ENCODE results near the gene PAQR5. TPM values are rescaled to one million over a fixed set of nuclear protein-coding genes. Genes with fewer than 3 reads are reported as not detected.
"Not testable (repeated sequence)": the region's sequence is repeated elsewhere in the genome, so short reads cannot be mapped to it uniquely, and the experiment has no call there.

PAQR5 gene
- total RNA-seq, 1 experiment from 2014 or later: 34.0 TPM

GRCh38 chr15:69291651-69292050, 7.1 kb upstream of the PAQR5 start:
- DNase-seq (ENCODE audit: low read depth, low spot score); H3K4me3 ChIP-seq (replicated peaks in 1 of 2; ENCODE audit: low read depth in 1 of 2, low read length in 2 of 2); H2AFZ ChIP-seq (ENCODE audit: low read depth, low read length, poor library complexity, severe bottlenecking); H3K27ac ChIP-seq (ENCODE audit: low read depth, low read length); H3K9me3 ChIP-seq (ENCODE audit: control insufficient read depth in 1 of 2, insufficient read depth in 1 of 2, low read depth in 1 of 2, low read length in 2 of 2); H3K79me2 ChIP-seq (ENCODE audit: insufficient read depth, low read length); H3K36me3 ChIP-seq (ENCODE audit: control insufficient read depth in 1 of 2, insufficient read depth in 2 of 2, low read length in 2 of 2); H3K4me2 ChIP-seq (ENCODE audit: low read length); H3K9ac ChIP-seq (ENCODE audit: low read length); BruUV-seq (replicated peaks); H3K4me1 ChIP-seq (ENCODE audit: control insufficient read depth in 1 of 2, insufficient read depth in 2 of 2, low read length in 2 of 2); ATAC-seq; CTCF ChIA-PET; H3K27me3 ChIP-seq (ENCODE audit: insufficient read depth, low read length); POLR2A ChIA-PET; H4K20me1 ChIP-seq (ENCODE audit: insufficient read depth); H3K9me2 ChIP-seq (ENCODE audit: insufficient read depth); intact Hi-C loops (cut with micrococcal nuclease); RAD21 ChIA-PET (ENCODE audit: low non-redundant PET in 1 of 2, low total read pairs in 2 of 2, uncharacterized antibody in 2 of 2, unreplicated experiment in 2 of 2): not testable (repeated sequence)

DNA sequence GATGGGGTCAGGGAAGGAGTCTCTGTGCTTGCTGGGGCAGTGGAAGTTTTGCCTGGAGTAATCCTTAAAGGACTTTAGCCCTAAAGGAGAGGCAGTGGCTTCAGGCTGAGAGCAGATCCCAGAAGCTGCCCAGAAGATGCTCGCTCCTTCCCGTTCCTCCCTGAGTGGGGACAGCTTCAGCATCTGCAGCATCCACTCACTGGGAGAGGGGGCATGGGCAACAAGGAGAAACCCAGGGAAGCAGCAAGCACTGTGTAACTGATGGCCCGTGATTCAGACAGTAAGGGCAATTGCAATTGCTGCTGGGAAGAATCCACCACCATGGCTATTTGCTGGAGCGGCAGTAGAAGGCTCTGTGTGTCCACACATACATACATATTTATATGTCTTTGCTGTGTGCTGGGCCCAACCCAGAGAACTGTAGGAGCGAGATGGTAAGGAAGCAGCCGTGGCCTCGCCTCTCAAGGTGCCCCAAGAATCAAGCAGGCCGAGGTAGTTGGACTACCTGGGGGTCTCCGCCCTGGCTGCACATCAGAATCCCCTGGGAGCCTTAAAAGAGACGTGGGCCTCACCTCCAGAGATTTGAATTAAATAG, 5.8 kb upstream of the PAQR5 start:
- H2AFZ ChIP-seq (ENCODE audit: low read depth, low read length, poor library complexity, severe bottlenecking): no peak overlapping the region
- no TSS peak for BruUV-seq (replicated peaks)
- H3K4me2 ChIP-seq (ENCODE audit: low read length): no peak overlapping the region
- intact Hi-C loops (cut with micrococcal nuclease): no loop called here
- ChIA-PET RAD21 (ENCODE audit: low non-redundant PET in 1 of 2, low total read pairs in 2 of 2, uncharacterized antibody in 2 of 2, unreplicated experiment in 2 of 2) (no interaction called here), POLR2A (no interaction called here), CTCF (no interaction called here)
- DNase-seq (ENCODE audit: low read depth, low spot score) (no peak), ATAC-seq (no peak)
- H3K9me2 ChIP-seq (ENCODE audit: insufficient read depth): no peaks in the 10 kb centered on the region
- no peak overlapping the region for H3K4me3 ChIP-seq (replicated peaks in 1 of 2; ENCODE audit: low read depth in 1 of 2, low read length in 2 of 2)
- H3K9ac ChIP-seq (ENCODE audit: low read length): no peak overlapping the region
- H3K36me3 ChIP-seq (ENCODE audit: control insufficient read depth in 1 of 2, insufficient read depth in 2 of 2, low read length in 2 of 2): no peaks in the 10 kb centered on the region
- H3K27me3 ChIP-seq (ENCODE audit: insufficient read depth, low read length): no peaks in the 10 kb centered on the region
- H4K20me1 ChIP-seq (ENCODE audit: insufficient read depth): no peaks in the 10 kb centered on the region
- peaks cover 1% of the 10 kb centered on the region in 2 experiments; a peak in 2 of 4 replicates for H3K4me1 ChIP-seq (ENCODE audit: control insufficient read depth in 1 of 2, insufficient read depth in 2 of 2, low read length in 2 of 2)
- H3K9me3 ChIP-seq (ENCODE audit: control insufficient read depth in 1 of 2, insufficient read depth in 1 of 2, low read depth in 1 of 2, low read length in 2 of 2): no peaks in the 10 kb centered on the region
- no peak for TF ChIP-seq CTCF (IDR thresholded peaks at IDR 0.05 in 2 of 3, conservative IDR thresholded peaks at IDR 0.05 in 1 of 3; ENCODE audit: borderline replicate concordance in 1 of 3, insufficient read depth in 1 of 3, low read depth in 2 of 3, low read length in 2 of 3)
- TF ChIP-seq POLR2AphosphoS5 (IDR thresholded peaks at IDR 0.05; ENCODE audit: low read depth, low read length): no peak
- no peak for TF ChIP-seq EZH2 (IDR thresholded peaks at IDR 0.05)
- no peak for TF ChIP-seq ZFX (IDR thresholded peaks at IDR 0.05)
- no peak for TF ChIP-seq JUND (IDR thresholded peaks at IDR 0.05)
- no peak for TF ChIP-seq POLR2A (IDR thresholded peaks at IDR 0.05; ENCODE audit: borderline replicate concordance, extremely low read depth, insufficient read depth, insufficient read length)
- no peak for TF ChIP-seq RAD21 (IDR thresholded peaks at IDR 0.05; ENCODE audit: low read depth)
- H3K27ac ChIP-seq (ENCODE audit: low read depth, low read length): no peak overlapping the region
- H3K79me2 ChIP-seq (ENCODE audit: insufficient read depth, low read length): no peaks in the 10 kb centered on the region

Data from HCT116 (cell line).